Femur (tissue), 1 donor: ENCODE measurements around the gene PUS10.
"Not testable (repeated sequence)": the region's sequence is repeated elsewhere in the genome, so short reads cannot be mapped to it uniquely, and the experiment has no call there.

Experiments used
- DNase-seq: peaks from one replicate; pipeline ENCODE4 v3.0.0-alpha.2; 2017

Gene PUS10, protein sequence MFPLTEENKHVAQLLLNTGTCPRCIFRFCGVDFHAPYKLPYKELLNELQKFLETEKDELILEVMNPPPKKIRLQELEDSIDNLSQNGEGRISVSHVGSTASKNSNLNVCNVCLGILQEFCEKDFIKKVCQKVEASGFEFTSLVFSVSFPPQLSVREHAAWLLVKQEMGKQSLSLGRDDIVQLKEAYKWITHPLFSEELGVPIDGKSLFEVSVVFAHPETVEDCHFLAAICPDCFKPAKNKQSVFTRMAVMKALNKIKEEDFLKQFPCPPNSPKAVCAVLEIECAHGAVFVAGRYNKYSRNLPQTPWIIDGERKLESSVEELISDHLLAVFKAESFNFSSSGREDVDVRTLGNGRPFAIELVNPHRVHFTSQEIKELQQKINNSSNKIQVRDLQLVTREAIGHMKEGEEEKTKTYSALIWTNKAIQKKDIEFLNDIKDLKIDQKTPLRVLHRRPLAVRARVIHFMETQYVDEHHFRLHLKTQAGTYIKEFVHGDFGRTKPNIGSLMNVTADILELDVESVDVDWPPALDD

DNA sequence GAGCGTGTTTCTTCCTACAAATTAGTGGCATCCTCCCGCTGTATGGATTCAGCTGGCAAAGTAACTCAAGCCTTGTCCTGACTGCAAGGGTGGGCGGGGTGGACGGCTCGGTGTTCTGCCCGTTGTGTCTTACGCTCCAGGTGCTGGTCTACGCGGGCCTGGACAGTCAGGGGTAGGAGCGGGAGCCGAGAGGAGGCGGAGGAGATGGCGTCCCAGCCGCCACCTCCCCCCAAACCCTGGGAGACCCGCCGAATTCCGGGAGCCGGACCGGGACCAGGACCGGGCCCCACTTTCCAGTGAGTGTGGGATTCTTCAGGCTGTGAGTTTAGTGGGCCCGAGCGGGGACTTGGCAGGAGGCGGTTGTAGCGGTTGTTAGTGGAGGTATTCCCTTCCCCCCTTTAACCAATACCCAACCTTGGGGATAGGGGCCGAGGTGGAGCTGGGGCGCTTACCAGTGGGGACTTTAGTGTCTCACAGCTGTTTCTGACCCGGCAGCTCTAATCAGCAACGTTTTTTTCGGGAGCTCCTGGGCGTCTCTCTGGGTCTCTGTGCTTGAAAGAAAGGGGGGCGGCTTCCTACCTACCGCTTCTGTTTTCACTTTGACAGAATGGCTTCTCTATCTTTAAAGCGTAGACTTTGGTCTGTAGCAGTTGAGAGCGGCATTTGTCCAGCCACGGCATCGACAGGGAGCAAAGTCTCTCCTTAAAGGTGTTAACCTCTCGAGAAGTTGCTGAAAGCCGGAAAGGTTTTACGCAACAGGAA, at the start of gene PUS10, which contains the start of gene PEX13:
Gene PUS10, minus strand, starts transcription at position 700 of the 762 bp plus-strand sequence. CDS start 6,365 bp downstream, outside the sequence.
Gene PEX13, plus strand, starts transcription at position 165 of the 762 bp plus-strand sequence. Its CDS starts 40 bp downstream, at position 205.
- DNase-seq, result peak; percentile 88

DNA sequence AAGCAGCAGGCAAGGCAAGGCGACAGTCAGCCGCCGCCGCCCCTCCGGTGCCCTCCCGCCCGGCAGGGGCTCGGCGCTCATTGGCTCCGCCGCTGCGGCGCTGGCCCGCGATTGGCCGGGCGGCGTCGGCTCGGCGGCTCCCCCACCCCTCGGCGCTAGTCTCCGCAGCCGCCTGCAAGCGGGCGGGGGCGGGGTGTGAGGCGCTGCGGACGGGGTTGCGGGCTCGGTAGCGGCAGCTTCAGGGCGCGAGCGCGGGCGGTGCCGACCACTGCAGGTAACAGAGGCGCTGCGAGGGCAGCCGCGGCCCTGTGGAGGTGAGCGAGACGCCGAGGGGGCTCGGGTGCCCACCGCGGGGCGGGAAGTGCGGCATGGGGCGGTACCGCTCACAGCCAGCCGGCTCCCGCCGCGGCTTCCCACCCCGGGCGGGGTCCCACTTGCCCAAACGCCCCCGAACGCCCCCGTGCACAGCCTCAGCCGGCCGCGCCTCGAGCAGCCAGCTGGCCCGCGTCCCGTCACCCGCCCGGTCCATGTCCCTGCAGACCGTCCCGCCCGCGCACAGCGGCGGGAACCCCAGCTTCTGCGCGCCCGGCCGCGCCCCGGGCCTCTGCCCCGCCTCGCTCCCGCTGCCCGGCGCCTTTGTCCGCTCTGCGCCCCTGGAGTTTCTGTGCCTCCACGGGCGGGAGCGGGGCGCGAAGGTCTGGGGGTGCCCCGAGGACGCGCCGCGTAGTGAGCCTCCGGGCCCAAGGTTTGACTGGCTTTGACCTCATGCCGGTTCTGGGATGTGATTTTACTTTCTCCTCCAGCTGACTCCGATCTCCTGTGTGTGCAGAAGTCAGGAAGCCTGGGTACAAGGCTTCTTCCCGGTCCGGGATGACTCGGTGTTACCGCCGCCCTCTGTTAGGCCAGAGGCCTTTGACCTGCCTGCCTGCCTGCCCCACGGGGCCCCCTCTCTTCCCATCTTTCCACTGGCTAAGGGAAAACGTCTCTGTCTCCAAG, 48.0 kb upstream of the PUS10 start, which contains the start of gene SANBR:
Gene SANBR, plus strand, starts transcription at position 158 of the 996 bp plus-strand sequence. CDS start 4,480 bp downstream, outside the sequence.
- DNase-seq, result peak; percentile 91

DNA sequence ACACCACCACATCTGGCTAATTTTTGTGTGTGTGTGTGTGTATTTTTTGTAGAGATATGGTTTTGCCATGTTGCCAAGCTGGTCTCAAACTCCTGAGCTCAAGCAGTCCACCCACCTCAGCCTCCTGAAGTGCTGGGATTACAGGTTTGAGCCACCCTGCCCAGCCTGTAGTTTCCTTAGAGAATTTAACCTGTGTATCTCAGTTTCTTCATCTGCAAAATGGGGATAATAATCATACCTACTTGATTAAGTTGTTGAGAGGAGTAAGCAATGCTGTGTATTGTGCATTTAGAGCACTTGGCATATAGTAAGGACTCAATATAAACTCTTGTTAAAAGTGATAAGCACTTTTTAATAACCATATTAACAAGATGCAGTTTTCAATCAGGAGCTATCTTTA, 41.3 kb upstream of the PUS10 start:
- DNase-seq, result no peak

DNA sequence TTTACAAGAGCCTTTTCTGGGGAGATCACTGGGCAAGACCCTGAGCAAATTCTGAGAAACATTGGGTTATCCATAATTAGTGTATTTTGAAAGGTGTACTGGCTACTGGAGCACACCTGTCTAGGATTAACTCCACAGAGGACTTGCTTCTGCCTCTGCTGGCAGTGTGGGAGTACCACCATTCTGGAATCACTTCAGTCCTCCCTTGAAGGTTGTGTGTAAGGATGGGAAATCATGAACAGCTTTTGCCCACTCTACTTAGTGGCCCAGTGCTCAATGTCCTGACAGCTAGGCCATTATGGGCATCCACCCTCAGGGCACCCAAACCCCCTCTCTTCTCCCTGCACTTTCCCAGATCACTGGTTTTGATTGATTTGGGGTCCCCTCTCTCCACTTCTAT, 39.5 kb upstream of the PUS10 start:
- no peak for DNase-seq

DNA sequence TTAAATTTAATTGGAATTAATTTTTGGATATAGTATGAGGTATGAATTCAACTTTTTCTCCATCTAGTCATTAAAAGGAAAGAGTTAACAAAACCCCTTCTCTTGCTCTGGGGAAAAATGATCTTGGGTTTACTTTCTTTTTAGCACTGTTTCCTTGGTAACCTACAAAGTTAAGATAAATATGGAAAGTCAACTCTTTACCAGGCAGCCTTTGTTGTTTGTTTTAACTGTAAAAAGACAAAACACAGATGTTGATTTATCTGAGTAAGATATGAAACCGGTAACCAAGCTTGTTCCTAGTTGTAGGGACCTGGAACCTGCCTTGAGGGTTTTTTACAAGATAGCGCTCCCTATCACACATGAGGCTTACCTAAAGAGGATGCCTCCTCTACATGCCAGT, 37.5 kb upstream of the PUS10 start:
- no peak for DNase-seq

DNA sequence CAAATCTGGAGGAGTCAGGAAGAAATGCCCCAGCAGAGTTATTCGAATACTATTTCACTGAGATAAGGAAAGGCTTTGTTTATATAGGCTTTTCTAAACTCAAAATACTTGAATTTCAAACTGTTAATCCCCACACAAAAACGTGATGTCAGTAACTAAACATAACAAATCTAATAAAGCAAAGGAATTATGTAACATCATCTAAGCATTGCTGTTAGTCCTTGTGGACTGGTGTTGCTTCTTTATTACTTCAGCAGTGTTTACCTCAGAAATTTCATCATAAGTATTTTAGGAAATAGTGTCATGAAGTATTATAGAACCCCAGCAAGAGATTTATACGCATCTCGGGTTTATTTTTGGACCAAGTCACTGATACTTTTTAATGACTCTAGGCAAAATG, 27.9 kb upstream of the PUS10 start:
- DNase-seq, result no peak

DNA sequence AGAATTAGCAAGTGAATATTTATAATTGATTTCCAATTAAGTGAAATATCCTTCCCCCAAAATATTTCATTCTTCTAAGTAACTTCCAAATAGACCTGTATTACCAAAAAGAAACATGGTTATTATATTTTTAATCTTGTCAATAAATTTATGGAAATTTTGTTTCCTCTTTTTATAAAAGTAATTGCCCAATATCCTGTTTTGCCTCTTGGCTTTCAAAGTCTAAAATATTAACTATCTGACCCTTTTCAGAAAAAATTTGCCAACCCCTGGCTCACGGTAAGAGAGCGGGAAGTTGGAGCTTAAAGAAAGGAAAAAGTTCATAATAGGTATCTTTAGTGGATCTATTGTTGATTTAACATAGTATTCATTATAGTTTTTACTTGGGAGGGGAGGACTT, 27.2 kb upstream of the PUS10 start:
- no peak for DNase-seq

DNA sequence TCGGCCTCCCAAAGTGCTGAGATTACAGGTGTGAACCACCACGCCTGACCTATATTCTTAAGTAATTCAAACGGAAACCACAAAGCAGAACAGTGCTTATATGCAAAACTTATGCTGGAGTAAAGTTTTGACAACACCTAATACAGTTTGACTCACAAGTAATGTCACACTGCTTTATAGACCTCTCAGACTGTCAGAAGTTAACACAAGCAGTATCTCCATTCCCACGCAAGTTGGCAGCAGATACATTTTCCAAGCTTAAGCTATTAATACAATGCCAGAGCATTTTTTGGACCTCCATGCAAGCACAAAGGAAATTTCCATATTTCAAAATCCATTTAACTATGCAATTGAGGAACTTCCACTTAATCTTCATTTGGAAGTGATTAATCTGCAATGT, 26.6 kb upstream of the PUS10 start:
- no peak for DNase-seq

DNA sequence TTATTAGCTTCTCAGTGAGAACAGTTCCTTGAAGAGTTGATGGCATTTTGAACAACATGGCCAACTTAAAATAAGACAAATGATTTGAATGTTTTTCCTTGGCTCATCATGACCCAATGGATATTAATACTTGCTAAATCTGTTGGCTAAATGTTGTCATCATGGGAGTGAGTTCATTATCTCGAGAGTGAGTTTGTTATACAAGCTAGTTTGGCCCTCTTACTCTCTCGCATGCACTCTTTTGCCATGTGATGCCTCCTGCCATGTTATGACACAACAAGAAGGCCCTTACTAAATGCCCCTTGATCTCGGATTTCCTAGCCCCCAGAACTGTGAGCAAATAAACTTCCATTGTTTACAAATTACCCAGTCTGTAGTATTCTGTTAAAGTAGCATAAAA, 24.8 kb upstream of the PUS10 start:
- no peak for DNase-seq

DNA sequence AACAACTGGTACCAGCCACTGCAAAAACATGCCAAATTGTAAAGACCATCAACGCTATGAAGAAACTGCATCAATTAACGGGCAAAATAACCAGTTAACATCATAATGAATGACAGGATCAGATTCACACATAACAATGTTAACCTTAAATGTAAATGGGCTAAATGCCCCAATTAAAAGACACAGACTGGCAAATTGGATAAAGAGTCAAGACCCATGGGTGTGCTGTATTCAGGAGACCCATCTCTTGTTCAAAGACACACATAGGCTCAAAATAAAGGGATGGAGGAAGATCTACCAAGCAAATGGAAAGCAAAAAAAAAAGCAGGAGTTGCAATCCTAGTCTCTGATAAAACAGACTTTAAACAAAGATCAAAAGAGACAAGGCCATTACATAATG, 18.6 kb upstream of the PUS10 start:
- DNase-seq, result not testable (repeated sequence)

DNA sequence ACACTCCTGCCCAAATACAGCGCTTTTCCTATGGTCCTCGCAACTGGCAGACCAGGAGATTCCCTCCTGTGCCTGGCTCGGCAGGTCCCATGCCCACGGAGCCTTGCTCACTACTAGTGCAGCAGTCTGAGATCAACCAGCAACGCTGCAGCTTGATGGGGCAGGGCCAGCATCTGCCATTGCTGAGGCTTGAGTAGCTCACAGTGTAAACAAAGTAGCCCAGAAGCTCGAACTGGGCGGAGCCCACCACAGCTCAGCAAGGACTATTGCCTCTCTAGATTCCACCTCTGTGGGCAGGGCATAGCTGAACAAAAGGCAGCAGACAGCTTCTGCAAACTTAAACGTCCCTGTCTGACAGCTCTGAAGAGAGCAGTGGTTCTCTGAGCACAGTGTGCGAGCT, 16.5 kb upstream of the PUS10 start:
- DNase-seq, result not testable (repeated sequence)

DNA sequence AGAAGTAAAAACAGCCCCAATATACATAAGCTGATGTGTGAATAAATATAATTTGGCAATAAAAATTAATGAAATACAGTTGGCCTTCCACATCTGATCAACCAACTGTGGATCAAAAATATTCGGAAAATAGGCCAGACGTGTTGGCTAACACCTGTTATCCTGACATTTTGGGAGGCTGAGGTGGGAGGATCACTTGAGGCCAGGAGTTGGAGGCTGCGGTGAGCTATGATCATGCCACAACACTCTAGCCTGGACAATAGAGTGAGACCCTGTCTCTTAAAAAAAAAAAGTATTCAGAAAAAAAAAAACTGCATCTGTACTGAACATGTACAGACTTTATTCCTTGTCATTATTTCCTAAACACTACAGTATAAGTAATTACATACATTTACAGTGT, 11.5 kb upstream of the PUS10 start:
- DNase-seq, result no peak

DNA sequence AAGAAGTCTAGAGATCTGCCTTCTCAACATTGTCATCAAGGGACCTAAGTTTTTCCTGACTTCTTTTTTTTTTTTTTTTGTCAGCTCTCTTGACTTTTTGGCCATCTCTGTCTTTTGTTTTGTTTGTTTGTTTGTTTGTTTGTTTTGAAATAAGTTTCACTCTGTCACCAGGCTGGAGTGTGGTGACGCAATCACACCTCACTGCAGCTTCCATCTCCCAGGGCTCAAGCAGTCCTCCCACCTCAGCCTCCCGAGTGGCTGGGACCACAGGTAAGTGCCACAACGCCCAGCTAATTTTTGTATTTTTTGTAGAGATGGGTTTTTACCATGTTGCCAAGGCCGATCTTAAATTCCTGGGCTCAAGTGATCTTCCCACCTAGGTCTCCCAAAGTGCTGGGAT, 5.6 kb upstream of the PUS10 start:
- no peak for DNase-seq

DNA sequence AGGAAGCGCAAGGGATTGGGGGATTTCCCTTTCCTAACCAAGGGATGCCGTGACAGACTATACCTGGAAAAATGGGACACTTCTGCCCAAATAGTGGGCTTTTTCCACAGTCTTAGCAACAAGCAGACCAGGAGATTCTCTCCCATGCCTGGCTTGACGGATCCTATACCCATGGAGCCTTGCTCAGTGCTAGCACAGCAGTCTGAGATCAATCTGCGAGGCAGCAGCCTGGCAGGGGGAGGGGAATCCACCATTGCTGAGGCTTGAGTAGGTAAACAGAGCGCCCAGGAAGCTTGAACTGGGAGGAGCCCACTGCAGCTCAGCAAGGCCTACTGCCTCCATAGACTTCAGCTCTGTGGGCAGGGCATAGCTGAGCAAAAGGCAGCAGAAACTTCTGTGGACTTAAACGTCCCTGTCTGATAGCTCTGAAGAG, 3.2 kb upstream of the PUS10 start:
- DNase-seq, result no peak

DNA sequence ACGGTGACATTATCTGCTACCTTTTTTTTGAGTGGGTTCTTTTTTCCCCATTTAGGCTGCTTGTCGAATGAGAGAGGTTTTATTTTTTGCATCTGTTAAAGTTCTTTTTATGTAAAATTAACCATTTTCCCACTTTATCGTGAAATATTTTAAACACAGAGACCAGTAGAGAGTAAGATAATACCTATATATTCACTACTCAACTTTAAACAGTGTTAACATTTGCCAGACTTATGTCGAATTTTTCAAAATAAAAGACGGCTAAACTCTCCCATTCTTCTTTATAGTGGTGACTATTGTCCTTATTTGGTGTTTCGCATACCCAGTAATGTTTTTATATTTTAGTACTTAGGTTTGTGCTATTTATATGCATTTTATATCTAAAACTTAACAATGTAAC, 743 bp upstream of the PUS10 start:
- no peak for DNase-seq

DNA sequence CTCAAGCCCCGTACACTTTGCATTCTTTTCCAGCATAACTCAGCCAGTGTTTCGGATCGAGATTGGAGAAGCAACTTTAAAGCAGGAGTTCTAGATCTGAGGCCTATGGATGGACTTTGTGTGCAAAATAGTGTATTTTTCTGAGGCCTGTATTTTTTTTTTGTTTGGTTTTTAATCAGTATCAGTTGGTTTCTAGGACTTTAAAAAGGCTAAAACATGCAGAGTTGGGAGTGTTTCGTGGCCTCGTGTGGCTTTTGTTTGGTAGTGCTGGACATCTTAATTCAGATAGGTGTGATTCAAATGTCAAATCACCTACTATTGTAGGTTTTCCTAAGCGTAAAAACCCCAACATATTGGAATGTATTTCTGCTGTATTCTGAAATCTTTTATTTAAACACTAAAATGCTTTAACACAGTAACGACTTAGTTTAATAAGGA, 282 bp upstream of the PUS10 start:
- no peak for DNase-seq

DNA sequence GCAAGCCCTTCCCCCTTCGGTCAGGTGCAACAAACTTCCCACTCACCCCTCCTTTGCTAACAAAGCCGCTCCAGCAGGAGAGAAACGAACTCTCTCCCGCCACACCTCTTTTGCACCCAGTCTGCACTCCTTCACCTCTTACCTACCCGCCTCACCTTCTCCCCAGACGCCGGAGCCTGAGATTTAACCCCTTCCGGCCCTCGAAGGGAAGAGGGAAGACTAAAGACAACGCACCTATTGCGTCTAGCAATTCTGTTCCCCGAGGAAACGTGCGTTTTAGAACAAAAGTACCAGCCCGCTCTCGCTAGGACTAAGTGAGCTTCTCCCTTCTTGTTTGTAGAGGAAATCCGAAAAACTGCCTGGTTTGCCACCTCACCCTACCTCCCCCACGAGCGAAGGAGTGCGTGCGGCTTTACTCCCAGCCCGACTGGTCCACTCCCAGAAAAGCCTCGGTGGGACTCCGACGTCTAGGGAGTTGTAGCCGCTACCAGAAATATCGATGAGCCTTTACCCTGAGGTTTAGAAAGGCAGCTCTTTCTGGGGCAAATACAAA, 976 bp downstream of the PUS10 start:
- peak; percentile 86 for DNase-seq

DNA sequence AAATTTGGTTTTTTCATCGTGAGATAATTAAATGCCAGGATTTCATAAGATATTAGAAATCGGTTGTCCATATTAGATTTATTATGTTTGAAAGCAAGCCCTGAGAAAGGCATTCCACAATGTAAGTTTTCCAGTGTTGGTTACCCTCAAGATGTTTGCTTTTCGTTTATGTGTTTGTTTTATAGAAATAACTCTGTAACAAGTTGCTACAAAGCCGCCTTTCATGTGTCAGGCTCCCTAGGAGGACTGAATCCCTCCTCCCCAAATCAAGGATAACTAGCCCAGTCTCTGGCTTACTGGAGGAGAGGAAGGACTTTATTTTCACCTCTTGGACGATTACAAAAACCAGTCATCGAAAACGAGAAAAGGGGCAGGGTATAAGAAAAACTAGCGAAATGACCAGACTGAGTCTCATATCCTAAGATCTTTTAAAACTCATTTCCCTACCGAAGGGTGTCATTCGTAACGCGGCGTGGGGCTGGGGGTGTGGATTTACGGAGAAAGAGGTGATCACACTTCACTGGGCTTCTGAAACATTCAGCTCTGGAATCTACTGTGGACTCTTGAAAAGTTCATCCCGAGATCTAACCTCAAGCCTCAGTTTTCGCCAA, 1.6 kb downstream of the PUS10 start:
- no peak for DNase-seq

DNA sequence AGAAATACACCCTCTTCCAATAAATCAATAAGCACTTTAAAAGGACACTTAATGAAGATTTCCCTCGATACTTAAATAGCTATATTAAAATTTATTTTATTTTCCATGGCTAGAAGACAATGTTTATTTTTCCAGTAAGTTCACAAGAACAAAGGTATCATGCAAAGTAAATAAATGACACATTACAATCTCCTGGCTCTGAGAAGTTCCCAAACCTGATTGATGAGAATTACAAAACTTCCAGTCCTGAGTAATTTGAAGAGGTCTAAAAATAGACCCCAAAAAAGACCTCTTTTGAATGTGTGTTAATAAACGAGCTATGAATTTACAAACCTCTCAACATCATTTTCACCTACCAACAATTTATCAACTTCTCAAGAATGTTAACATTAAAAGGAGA, 2.1 kb downstream of the PUS10 start:
- DNase-seq, result no peak

DNA sequence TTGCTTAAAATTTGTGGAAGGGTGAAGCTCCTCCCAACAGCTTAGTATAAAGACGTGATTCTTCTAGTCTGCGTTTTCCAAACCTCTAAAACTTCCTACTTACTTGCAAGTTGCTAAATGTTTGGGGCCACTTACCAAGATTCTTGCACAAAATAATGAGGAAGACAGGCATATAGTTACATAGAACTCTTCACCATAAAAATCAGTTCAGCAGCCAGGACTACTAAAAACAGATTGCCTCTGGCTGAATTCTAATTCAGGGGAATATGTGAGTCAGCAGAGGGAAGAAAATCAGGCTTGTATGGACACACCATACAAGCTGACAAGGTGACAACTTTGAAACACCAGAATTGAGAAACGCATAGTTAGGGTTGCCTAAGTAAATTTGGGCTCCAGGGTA, 3.3 kb downstream of the PUS10 start:
- DNase-seq, result no peak

DNA sequence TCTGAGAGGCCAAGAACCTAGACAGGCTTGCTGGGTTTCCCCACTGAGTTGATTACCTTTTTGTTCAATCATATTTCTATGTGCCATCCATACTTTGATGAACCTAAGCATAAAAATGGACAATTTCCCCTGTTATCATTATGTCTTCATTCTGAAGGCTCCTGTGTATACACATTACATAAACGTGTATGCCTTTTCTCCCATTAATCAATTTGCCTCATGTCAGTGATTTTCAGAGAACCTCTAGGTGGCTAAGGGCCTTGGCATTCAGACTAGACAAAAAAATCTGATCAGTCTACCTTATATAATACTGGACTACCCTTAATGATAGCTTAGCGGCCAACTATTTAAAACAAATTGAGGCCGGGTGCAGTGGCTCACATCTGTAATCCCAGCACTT, 4.7 kb downstream of the PUS10 start:
- DNase-seq, result no peak

DNA sequence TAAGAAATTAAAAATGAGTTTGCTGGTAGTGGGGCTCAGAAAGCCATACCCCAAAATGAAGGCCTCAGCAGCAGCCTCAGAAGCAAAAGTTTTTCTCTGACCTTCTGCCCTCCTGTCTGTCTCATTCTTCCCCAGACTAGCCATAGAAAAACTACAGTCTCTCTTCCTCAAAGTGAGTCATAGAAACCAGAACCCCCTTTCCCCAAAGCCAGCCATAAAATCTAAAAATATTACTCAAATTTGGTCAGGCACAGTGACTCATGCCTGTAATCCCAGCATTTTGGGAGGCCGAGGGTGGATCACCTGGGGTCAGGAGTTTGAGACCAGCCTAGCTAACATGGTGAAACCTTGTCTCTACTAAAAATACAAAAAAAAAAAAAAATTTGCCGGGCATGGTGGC, 5.8 kb downstream of the PUS10 start:
- not testable (repeated sequence) for DNase-seq
